ENCODE measurements around the gene MCF2L2. TPM values are rescaled to one million over a fixed set of nuclear protein-coding genes. Genes with fewer than 3 reads are reported as not detected.

Gene MCF2L2
- total RNA-seq, 4 donors from 2014 or later = 0.16 to 0.66 (median 0.26) TPM

DNA sequence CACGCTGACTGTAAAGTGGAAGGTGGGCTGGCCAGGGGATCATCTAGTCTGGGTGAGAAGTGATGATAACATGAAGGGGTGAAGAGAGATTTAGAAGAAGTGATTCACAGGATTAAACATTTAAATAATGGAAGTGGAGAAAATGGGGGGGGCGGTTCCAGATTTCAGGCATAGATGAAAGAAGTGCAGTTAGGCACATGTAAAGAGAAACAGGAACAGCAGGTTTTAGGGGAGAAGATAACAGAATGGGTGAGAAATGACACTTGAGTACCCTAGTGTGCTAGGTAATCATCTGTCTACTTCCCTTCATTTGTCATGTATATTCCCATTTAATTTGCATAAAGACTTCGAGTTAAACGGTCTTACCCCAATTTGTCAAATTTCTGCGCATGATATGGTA is 160.1 kb downstream of the MCF2L2 start:
- TF ChIP-seq, protein P1, sequence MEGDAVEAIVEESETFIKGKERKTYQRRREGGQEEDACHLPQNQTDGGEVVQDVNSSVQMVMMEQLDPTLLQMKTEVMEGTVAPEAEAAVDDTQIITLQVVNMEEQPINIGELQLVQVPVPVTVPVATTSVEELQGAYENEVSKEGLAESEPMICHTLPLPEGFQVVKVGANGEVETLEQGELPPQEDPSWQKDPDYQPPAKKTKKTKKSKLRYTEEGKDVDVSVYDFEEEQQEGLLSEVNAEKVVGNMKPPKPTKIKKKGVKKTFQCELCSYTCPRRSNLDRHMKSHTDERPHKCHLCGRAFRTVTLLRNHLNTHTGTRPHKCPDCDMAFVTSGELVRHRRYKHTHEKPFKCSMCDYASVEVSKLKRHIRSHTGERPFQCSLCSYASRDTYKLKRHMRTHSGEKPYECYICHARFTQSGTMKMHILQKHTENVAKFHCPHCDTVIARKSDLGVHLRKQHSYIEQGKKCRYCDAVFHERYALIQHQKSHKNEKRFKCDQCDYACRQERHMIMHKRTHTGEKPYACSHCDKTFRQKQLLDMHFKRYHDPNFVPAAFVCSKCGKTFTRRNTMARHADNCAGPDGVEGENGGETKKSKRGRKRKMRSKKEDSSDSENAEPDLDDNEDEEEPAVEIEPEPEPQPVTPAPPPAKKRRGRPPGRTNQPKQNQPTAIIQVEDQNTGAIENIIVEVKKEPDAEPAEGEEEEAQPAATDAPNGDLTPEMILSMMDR (IDR thresholded peaks at IDR 0.05; ENCODE audit: low read depth) = no peak

DNA sequence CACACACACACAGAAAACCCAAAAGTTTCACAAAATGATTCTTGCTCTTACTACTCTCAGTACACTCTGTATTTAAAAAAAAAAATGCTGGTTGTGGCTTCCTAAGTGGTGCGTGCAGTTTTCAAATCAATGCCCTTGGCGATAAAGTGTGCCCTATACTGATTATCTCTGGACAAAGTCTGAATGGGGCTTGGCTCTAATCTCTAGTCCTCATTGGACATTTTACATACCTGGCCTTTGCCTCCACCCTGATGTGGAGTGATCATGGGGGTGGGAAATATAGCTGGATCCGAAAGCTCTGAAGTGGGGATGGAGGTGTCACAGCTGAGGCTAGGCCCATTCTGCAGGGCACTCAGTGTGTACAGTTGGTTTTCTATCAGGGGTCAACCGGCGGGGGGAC is 161.3 kb downstream of the MCF2L2 start:
- TF ChIP-seq, protein P1 (IDR thresholded peaks at IDR 0.05; ENCODE audit: low read depth) = no peak

DNA sequence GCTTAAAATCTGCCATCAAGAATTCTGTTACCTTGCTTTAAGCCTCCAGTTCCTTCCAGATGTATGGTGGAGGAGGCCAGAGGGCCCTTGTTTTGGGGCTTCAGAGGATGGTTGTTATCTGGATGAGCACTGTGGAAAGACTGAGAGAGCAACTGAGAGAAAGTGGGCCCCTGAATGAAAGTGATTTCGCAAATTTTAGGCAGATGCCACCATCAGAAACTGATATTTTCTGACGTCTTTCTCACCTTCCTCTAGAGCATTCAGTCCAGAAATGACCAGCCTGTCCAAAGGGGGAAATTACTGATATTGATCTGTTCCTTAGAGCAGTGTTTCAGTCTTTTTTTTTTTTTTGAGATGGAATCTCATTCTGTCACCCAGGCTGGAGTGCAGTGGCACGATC is 162.0 kb downstream of the MCF2L2 start:
- TF ChIP-seq, protein P1 (IDR thresholded peaks at IDR 0.05; ENCODE audit: low read depth) = no peak

DNA sequence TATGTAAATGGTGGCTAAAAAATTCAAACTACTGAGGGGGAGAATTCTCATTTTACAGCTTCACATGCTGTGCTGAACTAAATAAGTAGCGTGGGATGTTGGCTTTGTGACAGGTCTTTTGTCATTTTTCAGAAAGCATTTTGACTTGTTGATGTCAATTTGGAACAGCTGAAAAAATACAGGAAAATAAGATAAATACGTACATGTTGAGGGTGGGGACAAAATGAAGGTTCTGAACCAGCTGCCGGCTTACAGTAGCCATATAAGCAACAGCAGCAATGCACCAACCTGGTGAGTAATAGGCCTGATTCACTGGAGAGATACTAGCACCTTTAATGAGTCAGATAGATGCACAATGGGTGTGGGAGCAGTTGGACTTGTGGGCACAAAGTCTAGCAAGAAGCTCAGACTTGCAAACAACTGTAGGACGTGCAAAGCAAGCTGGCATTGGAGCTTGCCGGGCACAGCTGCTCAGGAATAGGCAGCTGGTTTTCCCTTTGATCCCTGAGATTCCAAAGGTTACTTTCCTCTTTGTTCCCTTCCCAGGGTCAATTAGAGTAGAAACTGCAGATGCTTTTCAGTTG is 162.5 kb downstream of the MCF2L2 start:
- TF ChIP-seq, protein P1 (IDR thresholded peaks at IDR 0.05; ENCODE audit: low read depth) = no peak

DNA sequence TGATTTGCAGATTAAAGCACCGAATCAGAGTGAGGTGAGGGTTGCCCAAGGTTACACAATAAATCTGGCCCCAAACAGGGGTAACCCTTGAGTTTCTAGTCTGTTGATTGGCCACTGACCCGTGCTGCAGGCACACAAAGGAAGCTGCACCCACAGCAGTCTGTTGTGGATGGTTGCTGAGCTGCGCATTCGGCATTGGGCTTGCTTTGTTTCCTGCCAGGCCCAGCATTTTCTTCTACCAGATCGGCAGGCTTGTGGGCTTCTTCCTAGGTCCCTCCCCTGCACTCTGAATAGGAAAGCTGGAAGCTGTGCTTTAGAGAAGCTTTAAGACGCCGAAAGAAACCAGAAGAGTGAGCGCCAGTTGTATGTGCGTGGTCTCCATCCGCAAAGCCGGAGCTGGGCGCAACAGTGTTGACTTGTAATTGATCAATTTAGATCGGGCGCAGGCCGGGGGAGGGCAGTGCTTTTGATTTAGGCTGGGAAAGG is 163.2 kb downstream of the MCF2L2 start:
- TF ChIP-seq, protein P1 (IDR thresholded peaks at IDR 0.05; ENCODE audit: low read depth) = no peak

DNA sequence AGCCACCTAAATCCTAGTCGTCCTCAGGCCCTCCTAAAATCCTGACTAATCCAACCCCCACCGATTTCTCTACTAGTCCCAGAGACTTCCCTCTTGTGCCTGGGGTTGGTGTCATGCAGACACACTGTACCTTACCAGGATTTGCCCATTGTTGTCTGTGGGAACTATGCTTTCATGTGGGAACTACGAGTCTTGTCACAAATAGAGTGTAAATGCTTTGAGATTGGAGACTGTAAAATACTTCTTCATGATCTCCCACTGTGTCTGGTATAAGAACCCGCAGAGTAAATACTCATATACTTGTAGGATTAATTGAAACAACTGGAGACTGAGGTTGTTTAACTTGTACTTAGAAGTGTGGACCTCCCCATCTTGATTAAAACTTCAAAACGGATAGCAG is 164.2 kb downstream of the MCF2L2 start:
- TF ChIP-seq, protein P1 (IDR thresholded peaks at IDR 0.05; ENCODE audit: low read depth) = no peak

DNA sequence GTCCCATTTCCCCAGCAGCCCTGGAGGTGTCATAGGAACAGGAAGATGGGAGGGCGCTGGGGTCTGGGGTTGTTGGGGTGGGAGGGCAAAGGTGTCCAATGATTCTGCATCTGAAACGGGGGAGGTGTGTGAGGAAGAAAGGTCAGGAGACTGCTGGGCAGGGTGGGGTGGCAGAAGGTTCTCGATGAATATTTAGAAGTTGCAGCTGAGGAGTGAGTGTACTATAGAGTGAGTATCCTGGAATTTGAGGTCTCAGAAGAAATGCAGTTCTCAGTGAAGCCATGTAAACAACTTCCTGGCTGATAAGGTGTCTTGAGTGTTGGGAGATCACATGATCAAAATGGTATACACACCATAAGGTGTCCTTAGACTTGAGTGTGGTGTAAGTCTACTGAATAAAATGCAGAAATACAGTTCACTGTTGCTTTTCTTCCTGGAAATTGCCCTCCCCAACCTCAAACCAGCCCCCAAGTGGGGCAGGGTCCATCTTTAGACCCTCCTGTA is 165.5 kb downstream of the MCF2L2 start:
- TF ChIP-seq, protein P1 (IDR thresholded peaks at IDR 0.05; ENCODE audit: low read depth) = no peak
